GM10266 (cell line): ENCODE measurements around the gene ERN1.

Experiments
- DNase-seq: peaks from one replicate; pipeline ENCODE4 v3.0.0; 2012; ENCODE audit errors: extremely low spot score
- TF ChIP-seq, protein P1 (sequence below): IDR thresholded peaks from 2 replicates; pipeline ENCODE4 v1.5.1; 2012; ENCODE audit warnings: mild to moderate bottlenecking, low read depth; ENCODE audit not compliant: control insufficient read depth, insufficient read depth; ENCODE audit errors: missing control alignments

ERN1 gene

DNA sequence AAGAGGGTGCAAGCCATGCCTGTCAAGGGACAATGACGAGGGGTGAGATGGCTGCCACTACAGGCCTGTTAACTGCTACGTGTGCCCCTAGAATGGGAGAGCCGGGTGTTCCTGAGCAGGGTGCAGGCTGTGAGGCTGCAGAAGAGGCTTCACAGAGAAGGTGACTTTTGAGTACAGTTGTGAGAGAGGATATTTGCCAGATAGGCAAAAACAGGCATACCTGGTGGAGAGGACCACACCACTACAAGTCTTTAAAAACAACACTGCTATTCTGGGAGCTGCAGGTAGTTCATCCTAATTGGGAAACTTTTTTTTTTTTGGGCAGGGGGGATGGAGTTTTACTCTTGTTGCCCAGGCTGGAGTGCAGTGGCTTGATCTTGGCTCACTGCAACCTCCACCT, 58.8 kb downstream of the ERN1 start:
- TF ChIP-seq, protein P1, sequence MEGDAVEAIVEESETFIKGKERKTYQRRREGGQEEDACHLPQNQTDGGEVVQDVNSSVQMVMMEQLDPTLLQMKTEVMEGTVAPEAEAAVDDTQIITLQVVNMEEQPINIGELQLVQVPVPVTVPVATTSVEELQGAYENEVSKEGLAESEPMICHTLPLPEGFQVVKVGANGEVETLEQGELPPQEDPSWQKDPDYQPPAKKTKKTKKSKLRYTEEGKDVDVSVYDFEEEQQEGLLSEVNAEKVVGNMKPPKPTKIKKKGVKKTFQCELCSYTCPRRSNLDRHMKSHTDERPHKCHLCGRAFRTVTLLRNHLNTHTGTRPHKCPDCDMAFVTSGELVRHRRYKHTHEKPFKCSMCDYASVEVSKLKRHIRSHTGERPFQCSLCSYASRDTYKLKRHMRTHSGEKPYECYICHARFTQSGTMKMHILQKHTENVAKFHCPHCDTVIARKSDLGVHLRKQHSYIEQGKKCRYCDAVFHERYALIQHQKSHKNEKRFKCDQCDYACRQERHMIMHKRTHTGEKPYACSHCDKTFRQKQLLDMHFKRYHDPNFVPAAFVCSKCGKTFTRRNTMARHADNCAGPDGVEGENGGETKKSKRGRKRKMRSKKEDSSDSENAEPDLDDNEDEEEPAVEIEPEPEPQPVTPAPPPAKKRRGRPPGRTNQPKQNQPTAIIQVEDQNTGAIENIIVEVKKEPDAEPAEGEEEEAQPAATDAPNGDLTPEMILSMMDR, result no peak
- DNase-seq, result no peak

DNA sequence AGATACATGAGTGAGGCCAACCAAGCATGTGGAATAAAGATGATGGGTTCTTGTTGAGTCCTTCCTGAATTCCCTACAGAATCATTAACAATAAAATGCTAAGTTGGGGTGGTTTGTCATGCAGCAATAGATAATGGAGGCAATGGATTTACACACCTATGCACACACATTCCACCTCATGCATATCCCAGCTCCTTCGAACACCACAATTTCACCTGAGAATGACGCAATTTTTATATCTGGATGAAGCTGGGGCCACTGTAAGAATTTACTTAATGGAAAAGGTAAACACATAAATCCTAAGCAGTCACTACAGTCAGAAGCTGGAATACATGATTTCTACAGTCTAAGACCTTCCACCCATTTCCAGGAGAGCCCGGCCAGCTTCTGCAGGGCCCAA, 59.7 kb downstream of the ERN1 start:
- no peak for DNase-seq
- TF ChIP-seq, protein P1, result no peak

DNA sequence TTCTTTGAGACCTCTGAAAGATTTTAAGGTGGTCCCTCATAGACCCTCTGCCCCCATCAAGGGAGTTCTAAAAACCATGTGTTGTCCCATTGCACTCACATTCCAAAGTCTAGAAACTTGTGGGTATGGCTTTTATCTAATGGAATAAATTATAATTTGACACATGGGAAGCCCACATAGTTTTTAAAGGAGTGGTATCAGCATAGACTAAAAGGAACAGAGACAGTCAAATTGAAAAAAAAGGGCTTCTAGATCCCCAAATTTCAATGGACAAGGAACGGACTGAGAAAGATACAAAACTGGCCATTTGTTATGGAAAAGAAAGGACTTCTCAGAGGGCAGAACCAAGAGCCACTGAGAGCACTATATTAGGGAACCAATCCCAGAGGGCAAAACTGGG, 60.8 kb downstream of the ERN1 start:
- no peak for DNase-seq
- TF ChIP-seq, protein P1, result no peak

GRCh38 chr17:64067657-64068056, 62.3 kb downstream of the ERN1 start:
- DNase-seq, result no peak
- TF ChIP-seq, protein P1, result no peak

- TF ChIP-seq, protein P1, result no peak
- no peak for DNase-seq
These were observed 63.2 kb downstream of the ERN1 start for GRCh38 chr17:64066716-64067115.

GRCh38 chr17:64065161-64065560, 64.8 kb downstream of the ERN1 start:
- no peak for DNase-seq
- TF ChIP-seq, protein P1, result no peak

DNA sequence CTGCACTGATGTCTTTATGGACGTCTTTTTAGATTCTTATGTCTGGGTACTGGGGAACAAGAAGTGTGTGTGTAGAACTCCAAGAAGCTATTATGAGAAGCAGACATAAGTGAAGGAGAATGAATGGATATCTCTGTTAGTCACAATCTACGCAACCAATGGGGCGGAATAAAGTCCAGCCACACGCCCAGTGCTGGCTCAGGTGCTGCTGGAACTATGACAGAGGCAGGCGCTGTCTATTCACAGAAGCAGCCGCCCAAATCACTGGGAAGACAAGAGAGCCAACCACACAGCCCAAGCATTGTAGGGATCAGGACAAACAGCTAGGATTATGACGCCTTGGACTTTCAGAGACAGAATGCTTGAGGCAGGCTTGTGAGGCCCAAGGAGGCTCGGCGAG, 65.6 kb downstream of the ERN1 start:
- TF ChIP-seq, protein P1, result no peak
- DNase-seq, result no peak

- DNase-seq, result peak; percentile 30
- TF ChIP-seq, protein P1, result peak; percentile 55
These were observed 66.1 kb downstream of the ERN1 start for GRCh38 chr17:64063766-64064224.
